ENCODE measurements around the gene RABAC1. TPM values are rescaled to one million over a fixed set of nuclear protein-coding genes. Genes with fewer than 3 reads are reported as not detected.
"Not testable (repeated sequence)": the region's sequence is repeated elsewhere in the genome, so short reads cannot be mapped to it uniquely, and the experiment has no call there.

The RABAC1 gene
- total RNA-seq, 1 donor, result 44.6 TPM

GRCh38 chr19:41921577-41922576 is 37.2 kb downstream of the RABAC1 start:
- Histone ChIP-seq H3K9me3 (ENCODE audit: low read depth, low read length) (no peaks in the 10 kb centered on the region), H3K4me3 (ENCODE audit: low read length) (no peak overlapping the region), H3K27me3 (ENCODE audit: insufficient read depth, low read length) (peaks cover 62% of the 10 kb centered on the region), H3K4me1 (ENCODE audit: insufficient read depth, low read length) (peaks cover 13% of the 10 kb centered on the region)

- Histone ChIP-seq H3K4me1 (ENCODE audit: insufficient read depth, low read length) (peaks cover 16% of the 10 kb centered on the region), H3K4me3 (ENCODE audit: low read length) (no peak overlapping the region), H3K9me3 (ENCODE audit: low read depth, low read length) (no peaks in the 10 kb centered on the region), H3K27me3 (ENCODE audit: insufficient read depth, low read length) (peaks cover 64% of the 10 kb centered on the region)
Measured at GRCh38 chr19:41920882-41921576, 38.1 kb downstream of the RABAC1 start.

- Histone ChIP-seq H3K4me3 (ENCODE audit: low read length) (no peak overlapping the region), H3K9me3 (ENCODE audit: low read depth, low read length) (no peaks in the 10 kb centered on the region), H3K27me3 (ENCODE audit: insufficient read depth, low read length) (peaks cover 66% of the 10 kb centered on the region), H3K4me1 (ENCODE audit: insufficient read depth, low read length) (peaks cover 24% of the 10 kb centered on the region)
Measured at GRCh38 chr19:41919948-41920712, 39.0 kb downstream of the RABAC1 start.

GRCh38 chr19:41918653-41919244 is 40.4 kb downstream of the RABAC1 start:
- peaks cover 66% of the 10 kb centered on the region for H3K27me3 ChIP-seq (ENCODE audit: insufficient read depth, low read length)
- no peaks in the 10 kb centered on the region for H3K9me3 ChIP-seq (ENCODE audit: low read depth, low read length)
- peaks cover 31% of the 10 kb centered on the region for H3K4me1 ChIP-seq (ENCODE audit: insufficient read depth, low read length)
- no peak overlapping the region for H3K4me3 ChIP-seq (ENCODE audit: low read length)

- Histone ChIP-seq H3K27me3 (ENCODE audit: insufficient read depth, low read length) (peaks cover 67% of the 10 kb centered on the region), H3K9me3 (ENCODE audit: low read depth, low read length) (no peaks in the 10 kb centered on the region), H3K4me1 (ENCODE audit: insufficient read depth, low read length) (peaks cover 33% of the 10 kb centered on the region), H3K4me3 (ENCODE audit: low read length) (no peak overlapping the region)
Measured at GRCh38 chr19:41918095-41918494, 41.0 kb downstream of the RABAC1 start.

GRCh38 chr19:41917676-41918075 is 41.4 kb downstream of the RABAC1 start:
- Histone ChIP-seq H3K9me3 (ENCODE audit: low read depth, low read length) (no peaks in the 10 kb centered on the region), H3K4me1 (ENCODE audit: insufficient read depth, low read length) (peaks cover 32% of the 10 kb centered on the region), H3K27me3 (ENCODE audit: insufficient read depth, low read length) (peaks cover 63% of the 10 kb centered on the region), H3K4me3 (ENCODE audit: low read length) (no peak overlapping the region)

- Histone ChIP-seq H3K27me3 (ENCODE audit: insufficient read depth, low read length) (peaks cover 63% of the 10 kb centered on the region), H3K4me3 (ENCODE audit: low read length) (no peak overlapping the region), H3K4me1 (ENCODE audit: insufficient read depth, low read length) (peaks cover 33% of the 10 kb centered on the region), H3K9me3 (ENCODE audit: low read depth, low read length) (no peaks in the 10 kb centered on the region)
Measured at GRCh38 chr19:41915776-41916414, 43.2 kb downstream of the RABAC1 start.

- Histone ChIP-seq H3K9me3 (ENCODE audit: low read depth, low read length) (no peaks in the 10 kb centered on the region), H3K27me3 (ENCODE audit: insufficient read depth, low read length) (peaks cover 60% of the 10 kb centered on the region), H3K4me1 (ENCODE audit: insufficient read depth, low read length) (peaks cover 31% of the 10 kb centered on the region), H3K4me3 (ENCODE audit: low read length) (no peak overlapping the region)
Measured at GRCh38 chr19:41915021-41915775, 43.9 kb downstream of the RABAC1 start.

- H3K9me3 ChIP-seq (ENCODE audit: low read depth, low read length); H3K4me3 ChIP-seq (ENCODE audit: low read length): not testable (repeated sequence)
- Histone ChIP-seq H3K4me1 (ENCODE audit: insufficient read depth, low read length) (peaks cover 31% of the 10 kb centered on the region), H3K27me3 (ENCODE audit: insufficient read depth, low read length) (peaks cover 60% of the 10 kb centered on the region)
Measured at GRCh38 chr19:41914424-41914834, 44.7 kb downstream of the RABAC1 start.

- H3K9me3 ChIP-seq (ENCODE audit: low read depth, low read length), result no peaks in the 10 kb centered on the region
- H3K27me3 ChIP-seq (ENCODE audit: insufficient read depth, low read length), result peaks cover 55% of the 10 kb centered on the region
- H3K4me1 ChIP-seq (ENCODE audit: insufficient read depth, low read length), result peaks cover 31% of the 10 kb centered on the region
- H3K4me3 ChIP-seq (ENCODE audit: low read length), result no peak overlapping the region
Measured at GRCh38 chr19:41913538-41914423, 45.3 kb downstream of the RABAC1 start.

GRCh38 chr19:41912899-41913537 is 46.1 kb downstream of the RABAC1 start:
- Histone ChIP-seq H3K9me3 (ENCODE audit: low read depth, low read length) (no peaks in the 10 kb centered on the region), H3K4me3 (ENCODE audit: low read length) (no peak overlapping the region), H3K27me3 (ENCODE audit: insufficient read depth, low read length) (peaks cover 48% of the 10 kb centered on the region), H3K4me1 (ENCODE audit: insufficient read depth, low read length) (peaks cover 31% of the 10 kb centered on the region)

- no peak overlapping the region for H3K4me3 ChIP-seq (ENCODE audit: low read length)
- H3K4me1 ChIP-seq (ENCODE audit: insufficient read depth, low read length), result peaks cover 31% of the 10 kb centered on the region
- H3K27me3 ChIP-seq (ENCODE audit: insufficient read depth, low read length), result peaks cover 44% of the 10 kb centered on the region
Measured at GRCh38 chr19:41911889-41912731, 47.0 kb downstream of the RABAC1 start.

More at GRCh38 chr19:41911889-41912731, 47.0 kb downstream of the RABAC1 start:
- no peaks in the 10 kb centered on the region for H3K9me3 ChIP-seq (ENCODE audit: low read depth, low read length)

Data from mononuclear cell (primary cell).